Measurements from ENCODE around the gene HAT1.

DNA sequence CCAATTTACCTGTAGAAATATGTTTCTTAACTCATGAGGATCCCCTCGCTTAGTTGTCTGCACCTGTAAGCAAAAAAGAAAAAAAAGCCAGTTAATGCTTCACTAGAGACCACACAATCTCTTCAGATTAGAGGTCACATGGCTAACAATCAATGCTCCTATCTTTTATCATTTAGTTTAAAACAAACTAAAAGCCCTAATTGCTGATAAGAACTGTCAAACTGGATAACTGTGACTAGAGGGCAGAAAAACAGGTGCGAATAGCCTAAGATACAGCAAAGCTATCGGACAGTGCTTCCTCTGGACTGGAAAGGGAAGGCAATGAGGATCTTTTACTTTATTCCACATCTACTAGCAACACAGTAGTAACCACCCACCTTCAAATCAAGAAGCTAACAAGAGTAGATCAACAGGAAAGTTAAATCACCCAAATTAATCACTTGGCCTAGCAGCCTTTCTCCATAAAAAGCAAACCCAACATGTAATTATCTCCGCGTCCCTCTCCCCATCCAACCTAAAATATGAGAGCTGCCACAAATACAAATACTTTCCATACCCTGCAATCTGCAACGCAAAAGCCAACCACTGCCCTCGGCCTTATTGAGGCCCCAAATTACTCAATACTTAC, 29.0 kb upstream of the HAT1 start:
- TF ChIP-seq, protein P1, sequence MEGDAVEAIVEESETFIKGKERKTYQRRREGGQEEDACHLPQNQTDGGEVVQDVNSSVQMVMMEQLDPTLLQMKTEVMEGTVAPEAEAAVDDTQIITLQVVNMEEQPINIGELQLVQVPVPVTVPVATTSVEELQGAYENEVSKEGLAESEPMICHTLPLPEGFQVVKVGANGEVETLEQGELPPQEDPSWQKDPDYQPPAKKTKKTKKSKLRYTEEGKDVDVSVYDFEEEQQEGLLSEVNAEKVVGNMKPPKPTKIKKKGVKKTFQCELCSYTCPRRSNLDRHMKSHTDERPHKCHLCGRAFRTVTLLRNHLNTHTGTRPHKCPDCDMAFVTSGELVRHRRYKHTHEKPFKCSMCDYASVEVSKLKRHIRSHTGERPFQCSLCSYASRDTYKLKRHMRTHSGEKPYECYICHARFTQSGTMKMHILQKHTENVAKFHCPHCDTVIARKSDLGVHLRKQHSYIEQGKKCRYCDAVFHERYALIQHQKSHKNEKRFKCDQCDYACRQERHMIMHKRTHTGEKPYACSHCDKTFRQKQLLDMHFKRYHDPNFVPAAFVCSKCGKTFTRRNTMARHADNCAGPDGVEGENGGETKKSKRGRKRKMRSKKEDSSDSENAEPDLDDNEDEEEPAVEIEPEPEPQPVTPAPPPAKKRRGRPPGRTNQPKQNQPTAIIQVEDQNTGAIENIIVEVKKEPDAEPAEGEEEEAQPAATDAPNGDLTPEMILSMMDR (IDR thresholded peaks at IDR 0.05; ENCODE audit: low read depth, low read length, missing input control) = no peak
- no peak for TF ChIP-seq GABPA (IDR thresholded peaks at IDR 0.05 in 1 of 2, conservative IDR thresholded peaks at IDR 0.05 in 1 of 2)
- TF ChIP-seq, protein P2, sequence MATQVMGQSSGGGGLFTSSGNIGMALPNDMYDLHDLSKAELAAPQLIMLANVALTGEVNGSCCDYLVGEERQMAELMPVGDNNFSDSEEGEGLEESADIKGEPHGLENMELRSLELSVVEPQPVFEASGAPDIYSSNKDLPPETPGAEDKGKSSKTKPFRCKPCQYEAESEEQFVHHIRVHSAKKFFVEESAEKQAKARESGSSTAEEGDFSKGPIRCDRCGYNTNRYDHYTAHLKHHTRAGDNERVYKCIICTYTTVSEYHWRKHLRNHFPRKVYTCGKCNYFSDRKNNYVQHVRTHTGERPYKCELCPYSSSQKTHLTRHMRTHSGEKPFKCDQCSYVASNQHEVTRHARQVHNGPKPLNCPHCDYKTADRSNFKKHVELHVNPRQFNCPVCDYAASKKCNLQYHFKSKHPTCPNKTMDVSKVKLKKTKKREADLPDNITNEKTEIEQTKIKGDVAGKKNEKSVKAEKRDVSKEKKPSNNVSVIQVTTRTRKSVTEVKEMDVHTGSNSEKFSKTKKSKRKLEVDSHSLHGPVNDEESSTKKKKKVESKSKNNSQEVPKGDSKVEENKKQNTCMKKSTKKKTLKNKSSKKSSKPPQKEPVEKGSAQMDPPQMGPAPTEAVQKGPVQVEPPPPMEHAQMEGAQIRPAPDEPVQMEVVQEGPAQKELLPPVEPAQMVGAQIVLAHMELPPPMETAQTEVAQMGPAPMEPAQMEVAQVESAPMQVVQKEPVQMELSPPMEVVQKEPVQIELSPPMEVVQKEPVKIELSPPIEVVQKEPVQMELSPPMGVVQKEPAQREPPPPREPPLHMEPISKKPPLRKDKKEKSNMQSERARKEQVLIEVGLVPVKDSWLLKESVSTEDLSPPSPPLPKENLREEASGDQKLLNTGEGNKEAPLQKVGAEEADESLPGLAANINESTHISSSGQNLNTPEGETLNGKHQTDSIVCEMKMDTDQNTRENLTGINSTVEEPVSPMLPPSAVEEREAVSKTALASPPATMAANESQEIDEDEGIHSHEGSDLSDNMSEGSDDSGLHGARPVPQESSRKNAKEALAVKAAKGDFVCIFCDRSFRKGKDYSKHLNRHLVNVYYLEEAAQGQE (IDR thresholded peaks at IDR 0.05) = no peak
- TF ChIP-seq, protein P3, sequence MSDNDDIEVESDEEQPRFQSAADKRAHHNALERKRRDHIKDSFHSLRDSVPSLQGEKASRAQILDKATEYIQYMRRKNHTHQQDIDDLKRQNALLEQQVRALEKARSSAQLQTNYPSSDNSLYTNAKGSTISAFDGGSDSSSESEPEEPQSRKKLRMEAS (IDR thresholded peaks at IDR 0.05) = no peak
- no peak for TF ChIP-seq FOXA1 (IDR thresholded peaks at IDR 0.05)
- TF ChIP-seq TAF1 (conservative IDR thresholded peaks at IDR 0.05) = no peak
- TF ChIP-seq EGR1 (IDR thresholded peaks at IDR 0.05; ENCODE audit: low read depth in 2 of 2) = no peak
- no peak for TF ChIP-seq RAD21 (IDR thresholded peaks at IDR 0.05)
- TF ChIP-seq SP1 (IDR thresholded peaks at IDR 0.05) = no peak
- TF ChIP-seq JUND (IDR thresholded peaks at IDR 0.05) = no peak
- TF ChIP-seq, protein P4, sequence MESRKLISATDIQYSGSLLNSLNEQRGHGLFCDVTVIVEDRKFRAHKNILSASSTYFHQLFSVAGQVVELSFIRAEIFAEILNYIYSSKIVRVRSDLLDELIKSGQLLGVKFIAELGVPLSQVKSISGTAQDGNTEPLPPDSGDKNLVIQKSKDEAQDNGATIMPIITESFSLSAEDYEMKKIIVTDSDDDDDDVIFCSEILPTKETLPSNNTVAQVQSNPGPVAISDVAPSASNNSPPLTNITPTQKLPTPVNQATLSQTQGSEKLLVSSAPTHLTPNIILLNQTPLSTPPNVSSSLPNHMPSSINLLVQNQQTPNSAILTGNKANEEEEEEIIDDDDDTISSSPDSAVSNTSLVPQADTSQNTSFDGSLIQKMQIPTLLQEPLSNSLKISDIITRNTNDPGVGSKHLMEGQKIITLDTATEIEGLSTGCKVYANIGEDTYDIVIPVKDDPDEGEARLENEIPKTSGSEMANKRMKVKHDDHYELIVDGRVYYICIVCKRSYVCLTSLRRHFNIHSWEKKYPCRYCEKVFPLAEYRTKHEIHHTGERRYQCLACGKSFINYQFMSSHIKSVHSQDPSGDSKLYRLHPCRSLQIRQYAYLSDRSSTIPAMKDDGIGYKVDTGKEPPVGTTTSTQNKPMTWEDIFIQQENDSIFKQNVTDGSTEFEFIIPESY (IDR thresholded peaks at IDR 0.05) = peak; percentile 47
- TF ChIP-seq YY1 (IDR thresholded peaks at IDR 0.05) = peak; percentile 39
- peak in 1 of 2 donors; percentile 50 for TF ChIP-seq HNF4A (conservative IDR thresholded peaks at IDR 0.05)

All from liver (tissue), 3 donors.